SH-SY5Y (cell line): ENCODE results near the gene SLC26A9.

Source experiments
- GATA2 ChIP-seq: IDR thresholded peaks from 2 replicates; pipeline ENCODE4 v1.6.1; 2011; ENCODE audit warnings: mild to moderate bottlenecking, low read depth, low read length
- GATA3 ChIP-seq: IDR thresholded peaks from 2 replicates; pipeline ENCODE4 v1.6.1; 2011; ENCODE audit warnings: low read depth, mild to moderate bottlenecking, low read length, moderate library complexity

The SLC26A9 gene

DNA sequence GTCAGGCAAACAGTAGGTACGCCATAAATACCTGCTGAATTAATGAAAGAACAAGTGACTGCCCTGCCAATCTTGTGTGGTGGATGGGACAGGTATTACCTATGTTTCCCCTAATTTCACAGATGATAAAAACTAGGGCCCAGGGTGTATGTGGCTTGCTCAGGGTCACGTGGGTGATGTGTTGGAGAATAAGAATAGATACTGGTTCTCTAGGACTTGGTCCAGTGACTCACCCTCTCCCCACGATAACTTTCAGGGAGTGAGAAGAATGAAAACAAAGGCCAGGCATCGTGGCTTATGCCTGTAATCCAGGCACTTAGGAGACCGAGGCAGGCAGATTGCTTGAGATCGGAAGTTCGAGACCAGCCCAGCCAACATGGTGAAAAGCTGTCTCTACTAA, 26.7 kb downstream of the SLC26A9 start:
- no peak for TF ChIP-seq GATA2
- no peak for TF ChIP-seq GATA3

DNA sequence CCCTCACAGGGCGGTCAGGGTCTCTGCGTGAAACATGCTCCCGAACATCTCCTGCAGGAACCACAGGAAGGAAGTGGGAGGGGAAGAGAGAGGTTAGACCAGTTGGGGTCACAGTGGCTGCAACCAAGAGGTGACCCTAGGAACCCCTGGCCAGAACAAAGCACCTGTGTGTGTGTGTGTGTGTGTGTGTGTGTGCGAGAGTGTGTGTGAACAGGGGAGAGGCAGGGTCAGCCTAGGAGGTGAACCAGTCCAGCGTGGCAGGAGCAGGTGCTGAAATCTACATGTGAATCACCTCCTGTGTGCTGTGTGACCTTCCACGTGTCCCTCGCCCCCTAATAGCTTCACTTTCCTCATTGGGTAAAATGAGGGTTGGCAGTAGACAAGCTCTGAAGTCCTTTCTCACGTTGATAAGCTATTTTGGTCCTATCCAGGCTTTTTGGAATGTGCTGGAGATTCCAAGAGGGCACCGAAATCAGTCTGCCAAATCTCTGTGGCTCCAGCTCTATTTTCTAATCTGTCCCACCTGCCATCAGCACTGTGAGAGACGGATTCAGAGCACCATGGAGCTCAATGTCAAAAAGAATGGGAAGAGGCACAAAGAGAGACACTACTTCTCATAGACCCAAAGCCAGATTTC, 27.8 kb downstream of the SLC26A9 start:
- no peak for TF ChIP-seq GATA3
- no peak for TF ChIP-seq GATA2

DNA sequence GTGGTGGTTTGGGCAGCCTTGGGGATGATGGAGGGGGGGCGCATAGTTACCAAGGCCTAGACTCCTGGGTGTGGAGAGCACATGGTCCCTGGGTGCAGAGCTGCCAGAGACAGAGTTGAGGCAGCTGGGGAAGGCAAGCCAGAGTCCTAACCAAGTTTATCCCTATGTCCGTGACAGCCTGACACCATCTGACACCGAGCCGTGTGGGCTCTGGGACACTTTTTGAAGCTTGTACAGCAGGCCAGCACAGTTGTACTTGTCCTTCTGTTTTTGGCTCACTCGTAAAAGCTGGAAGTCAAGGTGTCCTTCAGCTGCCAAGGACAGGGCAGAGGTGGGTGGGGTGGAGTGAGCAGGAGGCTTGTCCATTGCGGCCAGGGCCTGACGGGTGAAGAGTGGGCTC, 28.5 kb downstream of the SLC26A9 start:
- no peak for TF ChIP-seq GATA2
- no peak for TF ChIP-seq GATA3

DNA sequence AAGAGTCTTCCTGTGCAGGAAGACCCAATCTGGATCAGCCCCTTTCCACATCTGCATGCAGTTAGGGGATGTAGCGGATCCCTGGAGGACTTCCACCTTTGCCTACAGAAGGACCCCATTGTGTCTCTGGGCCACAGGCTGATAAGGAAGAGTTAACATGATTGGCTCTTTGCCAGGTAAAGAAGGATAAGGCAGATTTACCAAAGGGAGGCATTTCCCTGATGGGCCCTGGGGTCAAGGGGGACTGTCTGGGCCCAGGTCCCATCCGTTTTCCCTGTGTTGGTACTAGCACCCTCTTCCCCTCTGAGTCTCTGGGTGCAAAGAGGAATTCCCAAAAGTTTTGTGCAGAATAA, 29.1 kb downstream of the SLC26A9 start:
- TF ChIP-seq GATA2 (no peak), GATA3 (no peak)

DNA sequence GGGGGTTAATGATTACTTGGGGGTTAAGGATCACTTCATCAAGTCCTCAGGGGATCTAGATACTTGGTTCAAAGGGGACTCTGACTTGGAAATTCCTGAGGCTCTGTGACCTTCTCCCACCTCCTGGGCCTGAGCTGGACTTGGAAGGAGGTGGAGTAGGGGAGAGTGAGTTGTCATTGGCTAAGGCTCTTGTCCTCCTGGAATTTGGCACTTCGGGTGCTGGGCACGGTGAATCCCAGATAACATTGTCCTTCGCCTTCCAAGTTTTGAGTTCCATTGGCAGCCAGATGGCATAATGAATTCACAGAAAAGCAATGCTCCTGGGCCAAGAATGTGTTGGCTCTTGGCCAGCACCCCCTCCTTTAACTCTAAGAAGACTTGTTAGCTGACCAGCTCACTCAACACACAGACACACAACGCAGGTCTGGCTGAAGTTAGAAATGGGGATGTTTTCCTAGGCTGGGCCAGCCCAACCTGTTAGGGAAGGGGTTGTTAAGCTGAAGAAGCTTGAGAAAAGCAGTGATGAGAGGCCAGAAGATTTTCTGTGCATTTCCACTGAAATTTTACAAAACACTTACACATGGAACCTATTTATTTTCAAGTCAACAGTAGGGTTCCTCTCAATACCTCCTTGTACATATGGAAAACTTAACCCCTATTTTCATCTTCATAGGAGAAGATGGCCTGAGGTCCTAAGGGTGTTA, 29.7 kb downstream of the SLC26A9 start:
- TF ChIP-seq GATA3 (no peak), GATA2 (no peak)

DNA sequence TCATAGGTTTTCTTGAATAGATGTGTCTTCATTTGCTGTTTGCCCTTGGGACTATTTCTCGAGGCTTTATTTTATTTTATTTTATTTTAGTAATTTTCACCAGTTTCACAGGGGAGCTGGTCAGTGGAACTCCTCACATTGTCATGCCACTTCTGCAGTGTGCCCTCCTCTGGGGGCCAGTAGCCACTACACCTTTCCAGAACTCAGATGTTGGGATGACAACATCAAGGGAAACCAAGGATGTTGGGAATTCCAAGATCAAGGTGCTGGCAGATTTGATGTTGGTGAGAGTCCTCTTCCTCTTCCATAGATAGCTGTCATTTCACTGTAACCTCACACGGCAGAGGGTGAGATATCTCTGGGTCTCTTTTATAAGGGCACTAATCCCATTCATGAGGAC, 35.5 kb downstream of the SLC26A9 start:
- TF ChIP-seq GATA3 (no peak), GATA2 (no peak)

DNA sequence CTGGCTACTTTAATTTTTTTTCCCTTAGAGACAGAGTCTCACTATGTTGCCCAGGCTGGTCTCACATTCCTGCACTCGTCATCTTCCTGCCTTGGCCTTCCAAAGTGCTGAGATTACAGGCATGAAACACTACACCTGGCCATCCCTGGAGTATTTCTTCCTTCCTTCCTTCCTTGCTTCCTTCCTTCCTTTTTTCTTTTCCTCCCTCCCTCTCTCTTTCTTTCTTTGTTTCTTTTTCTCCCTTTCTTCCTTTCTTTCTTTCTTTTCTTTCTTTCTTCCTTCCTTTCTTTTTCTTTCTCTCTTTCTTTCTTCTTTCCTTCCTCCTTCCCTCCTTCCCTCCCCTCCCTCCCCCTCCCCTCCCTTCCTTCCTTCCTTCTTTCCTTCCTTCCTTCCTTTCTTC, 46.9 kb downstream of the SLC26A9 start:
- no peak for TF ChIP-seq GATA3
- no peak for TF ChIP-seq GATA2

DNA sequence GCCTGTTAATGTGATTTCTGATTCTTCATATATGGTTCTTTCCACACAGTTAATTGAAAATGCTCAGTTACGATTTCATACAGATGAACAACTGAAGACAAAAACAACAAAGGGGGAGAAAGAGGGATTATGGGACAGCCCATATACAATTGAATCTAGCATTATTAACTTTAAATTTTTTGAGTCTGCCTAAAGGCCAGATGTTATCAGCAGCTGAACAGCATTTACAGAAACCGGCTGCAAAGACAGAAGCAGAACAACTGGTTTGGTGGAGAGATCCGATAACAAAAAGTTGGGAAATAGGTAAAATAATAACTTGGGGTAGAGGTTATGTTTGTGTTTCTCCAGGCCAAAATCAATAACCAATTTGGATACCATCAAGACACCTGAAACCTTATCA, 49.1 kb downstream of the SLC26A9 start:
- TF ChIP-seq GATA3 = peak; percentile 83
- peak; percentile 78 for TF ChIP-seq GATA2

DNA sequence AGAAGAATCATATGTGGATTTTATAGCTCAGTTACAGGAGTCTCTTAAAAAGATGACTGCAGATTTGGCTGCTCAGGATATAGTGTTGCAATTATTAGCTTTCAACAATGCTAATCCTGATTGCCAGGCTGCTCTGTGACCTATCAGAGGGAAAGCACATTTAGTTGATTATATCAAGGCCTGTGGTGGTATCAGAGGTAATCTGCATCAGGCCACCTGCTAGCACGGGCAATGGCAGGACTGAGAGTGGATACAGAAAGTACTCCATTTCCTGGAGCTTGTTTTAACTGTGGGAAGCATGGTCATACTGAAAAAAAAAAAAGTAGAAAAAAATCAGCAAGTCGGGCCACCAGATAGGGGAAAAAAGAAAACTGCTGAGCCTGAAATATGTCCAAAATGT, 51.1 kb downstream of the SLC26A9 start:
- TF ChIP-seq GATA2 (peak; percentile 93), GATA3 (peak; percentile 92)

DNA sequence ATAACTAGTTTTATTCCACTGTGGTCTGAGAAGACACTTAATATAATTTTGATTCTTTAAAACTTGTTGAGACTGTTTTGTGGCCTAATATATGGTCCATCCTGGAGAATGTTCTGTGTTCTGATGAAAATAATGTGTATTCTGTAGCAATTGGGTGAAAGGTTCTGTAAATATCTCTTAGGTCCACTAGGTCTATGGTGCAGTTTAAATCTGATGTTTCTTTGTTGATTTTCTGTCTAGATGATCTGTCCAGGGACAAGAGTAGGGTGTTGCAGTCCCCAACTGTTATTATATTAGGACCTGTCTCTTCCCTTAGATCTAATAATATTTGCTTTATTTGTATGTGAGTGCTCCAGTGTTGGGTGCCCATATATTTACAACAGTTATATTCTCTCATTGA, 59.5 kb downstream of the SLC26A9 start:
- TF ChIP-seq GATA3 (no peak), GATA2 (no peak)

DNA sequence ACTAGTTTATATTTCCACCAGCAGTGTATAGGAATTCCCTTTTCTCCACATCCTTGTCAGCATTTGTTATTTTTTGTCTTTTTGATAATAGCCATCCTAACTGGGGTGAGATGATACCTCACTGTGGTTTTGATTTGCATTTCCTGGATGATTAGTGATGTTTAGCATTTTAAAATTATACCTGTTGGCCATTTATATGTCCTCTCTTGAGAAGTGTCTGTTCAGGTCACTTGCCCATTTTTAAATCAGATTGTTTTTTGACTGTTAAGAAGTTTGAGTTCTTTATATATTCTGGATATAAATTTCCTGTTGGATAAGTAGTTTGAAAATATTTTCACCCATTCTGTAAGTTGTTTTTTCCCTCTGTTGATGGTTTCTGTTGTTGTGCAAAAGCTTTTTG, 62.3 kb downstream of the SLC26A9 start:
- TF ChIP-seq GATA3 (no peak), GATA2 (no peak)

DNA sequence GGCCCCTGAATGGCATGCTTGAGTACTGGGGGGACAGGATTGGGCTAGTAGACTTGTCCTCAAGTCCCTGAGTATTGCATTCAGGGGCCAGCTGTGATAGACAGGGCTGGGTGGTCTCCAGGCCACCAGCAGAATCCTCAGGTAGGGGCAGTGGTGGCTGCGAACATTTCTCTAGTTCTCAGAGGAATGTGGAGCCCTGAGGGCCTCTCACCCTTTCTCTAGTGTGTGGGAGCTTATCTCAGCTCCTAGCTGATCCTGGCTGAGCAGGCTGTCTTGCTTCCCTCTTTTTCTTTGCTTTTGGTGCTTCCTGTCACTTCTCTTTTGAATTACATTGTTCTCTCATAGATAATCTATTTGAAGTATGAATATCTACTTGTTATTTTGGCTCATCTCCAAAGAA, 63.3 kb downstream of the SLC26A9 start:
- no peak for TF ChIP-seq GATA3
- no peak for TF ChIP-seq GATA2

DNA sequence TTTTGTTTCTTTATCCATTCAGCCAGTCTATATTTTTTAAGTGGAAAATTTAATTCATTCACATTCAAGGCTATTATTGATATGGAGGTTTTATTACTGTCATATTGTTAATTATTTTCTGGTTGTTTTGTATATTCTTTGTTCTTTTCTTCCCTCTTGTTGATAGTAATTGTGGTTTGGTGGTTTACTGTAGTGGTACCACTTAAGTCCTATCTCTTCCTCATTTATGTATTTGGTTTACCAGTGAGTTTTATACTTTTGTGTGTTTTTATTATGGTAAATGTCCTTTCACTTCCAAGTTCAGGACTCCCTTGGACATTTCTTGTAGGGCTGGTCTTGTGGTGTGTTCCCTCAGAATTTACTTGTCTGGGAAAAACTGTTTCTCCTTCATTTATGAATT, 65.2 kb downstream of the SLC26A9 start:
- TF ChIP-seq GATA3 (no peak), GATA2 (no peak)

DNA sequence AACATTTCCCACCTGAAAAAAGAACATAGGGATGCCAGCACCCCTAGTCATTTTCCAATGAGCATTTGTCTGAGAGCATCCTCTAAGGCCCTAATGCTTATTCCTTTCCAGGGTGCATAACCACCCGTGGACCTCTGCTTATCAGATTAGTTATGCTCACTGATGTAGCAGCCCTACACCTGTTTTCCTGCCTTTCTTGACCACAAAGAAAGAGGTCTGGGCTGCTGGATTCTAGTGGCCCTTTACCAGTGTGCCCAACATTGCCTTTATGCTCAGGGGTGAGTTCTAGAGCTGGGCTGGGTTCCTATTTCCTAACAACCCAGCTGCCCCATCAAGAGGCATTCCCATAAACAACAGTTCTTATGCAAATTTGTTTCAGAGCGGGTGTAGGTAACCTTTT, 73.0 kb downstream of the SLC26A9 start:
- TF ChIP-seq GATA2 = no peak
- no peak for TF ChIP-seq GATA3
